GM19023 (cell line): ENCODE results near the gene ADAM11.
"Not testable (repeated sequence)": the region's sequence is repeated elsewhere in the genome, so short reads cannot be mapped to it uniquely, and the experiment has no call there.

Experiments
- ATAC-seq: cut with Tn5 transposase; IDR thresholded peaks from one replicate; pipeline ENCODE4 v1.9.1; 2021; ENCODE audit warnings: mild to moderate bottlenecking, moderate library complexity; ENCODE audit not compliant: unreplicated experiment

ADAM11 gene

DNA sequence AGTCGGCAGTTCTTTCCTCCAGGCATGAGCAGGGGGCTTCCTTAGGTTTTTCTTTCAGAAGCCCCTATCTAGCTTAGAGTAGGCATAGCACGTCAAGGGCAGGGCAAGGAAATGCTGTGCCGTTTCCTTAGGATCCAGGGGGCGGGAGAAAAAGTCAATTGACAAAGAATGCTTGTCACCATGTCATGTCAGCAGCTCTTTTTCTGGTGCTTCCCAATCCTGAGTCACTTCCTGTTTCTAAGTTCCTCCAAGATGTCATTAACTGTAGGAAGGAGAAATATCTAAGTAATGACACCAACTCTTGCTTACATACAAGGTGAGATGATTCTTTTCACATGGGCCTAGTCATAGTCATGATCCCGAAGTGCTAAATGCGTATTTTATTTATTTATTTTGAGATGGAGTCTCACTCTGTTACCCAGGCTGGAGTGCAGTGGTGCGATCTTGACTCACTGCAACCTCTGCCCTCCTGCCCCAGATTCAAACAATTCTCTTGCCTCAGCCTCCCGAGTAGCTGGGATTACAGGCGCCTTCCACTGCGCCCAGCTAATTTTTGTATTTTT is 36.1 kb downstream of the ADAM11 start:
- no peak for ATAC-seq

DNA sequence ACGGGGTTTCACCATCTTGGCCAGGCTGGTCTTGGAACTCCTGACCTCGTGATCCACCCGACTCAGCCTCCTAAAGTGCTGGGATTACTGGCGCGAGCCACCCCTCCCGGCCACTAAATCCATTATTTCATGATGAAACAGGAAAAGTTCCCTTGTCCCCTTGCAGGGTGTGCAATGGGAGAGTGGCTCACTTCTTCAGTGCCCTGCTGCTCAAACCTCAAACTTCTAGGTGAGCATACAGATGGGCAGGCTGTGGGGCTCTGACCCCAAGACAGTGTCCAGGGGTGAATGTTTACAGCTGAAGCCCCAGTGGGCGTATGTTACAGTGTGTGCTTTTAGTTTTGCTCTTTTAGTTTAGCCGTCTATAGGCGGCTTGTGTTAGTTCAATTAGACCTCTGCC is 36.6 kb downstream of the ADAM11 start:
- no peak for ATAC-seq

DNA sequence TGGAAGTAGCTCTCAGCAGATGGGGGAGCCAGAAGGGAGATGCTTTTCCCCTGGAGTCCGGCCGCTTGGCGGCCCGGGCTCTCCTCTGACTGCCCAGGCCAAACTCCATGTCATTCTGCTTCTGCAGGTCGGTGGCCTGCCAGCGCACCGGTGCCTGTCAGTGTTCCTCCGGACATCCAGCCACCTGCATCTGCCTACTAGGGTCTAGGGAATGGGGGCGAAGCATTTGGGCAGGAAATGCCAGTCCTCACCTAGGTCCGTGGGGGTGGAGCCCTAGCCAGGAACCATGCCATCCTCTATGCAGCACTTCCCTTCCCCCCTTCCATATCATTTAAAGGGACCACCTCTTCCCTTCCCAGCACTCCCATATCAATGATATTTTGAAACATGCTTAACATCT is 37.1 kb downstream of the ADAM11 start:
- no peak for ATAC-seq

DNA sequence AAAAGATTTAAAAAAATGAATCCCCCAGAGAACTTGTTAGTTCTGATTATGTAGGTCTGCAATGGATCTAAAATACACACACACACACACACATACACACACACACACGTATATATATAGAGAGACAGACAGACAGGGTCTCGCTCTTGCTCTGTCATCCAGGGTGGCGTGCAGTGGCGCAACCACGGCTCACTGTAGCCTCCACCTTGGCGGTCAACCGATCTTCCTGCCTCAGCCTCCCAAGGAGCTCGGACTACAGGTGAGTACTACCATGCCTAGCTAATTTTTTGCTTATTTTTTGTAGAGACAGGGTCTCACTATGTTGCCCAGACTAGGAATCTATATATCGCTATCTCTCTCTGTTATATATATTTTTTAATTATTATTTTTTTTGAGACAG is 37.9 kb downstream of the ADAM11 start:
- no peak for ATAC-seq

DNA sequence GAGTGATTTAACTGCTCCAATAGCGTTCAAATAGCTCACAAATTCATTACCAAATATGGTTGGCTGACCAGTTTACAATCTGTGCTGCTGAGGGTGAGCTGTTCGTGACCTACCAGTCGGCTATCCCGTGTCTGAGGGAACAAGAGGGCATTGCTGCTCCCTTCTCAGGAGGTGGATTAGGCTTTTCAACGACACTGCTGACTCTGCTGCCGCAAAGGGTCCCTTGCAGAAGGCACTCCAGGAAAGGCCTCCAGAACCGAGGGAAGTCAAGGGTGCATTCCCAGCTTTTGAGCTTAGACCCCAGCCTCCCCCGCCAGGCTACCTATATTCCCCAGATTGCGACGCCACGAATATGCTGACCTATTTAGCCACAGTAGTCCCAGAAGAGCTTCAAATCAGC is 39.0 kb downstream of the ADAM11 start:
- ATAC-seq: no peak

DNA sequence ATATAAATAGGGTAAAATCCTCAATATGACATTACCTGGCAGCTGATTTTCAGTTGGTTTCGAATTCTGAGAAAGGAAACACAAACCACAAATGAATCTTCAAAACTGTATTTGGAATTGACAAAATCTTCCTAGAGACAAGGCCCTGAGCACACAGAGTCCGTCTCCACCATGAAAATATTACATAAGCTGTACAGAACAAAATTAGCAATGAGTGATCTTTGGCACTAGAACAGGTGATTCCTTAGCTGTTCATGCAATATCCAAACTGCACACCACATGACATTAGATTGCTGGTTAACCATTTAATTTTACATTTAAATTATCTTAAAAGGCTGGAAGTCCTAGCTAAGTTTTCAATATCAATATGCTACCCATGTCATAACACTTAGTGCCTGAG is 39.6 kb downstream of the ADAM11 start:
- no peak for ATAC-seq

DNA sequence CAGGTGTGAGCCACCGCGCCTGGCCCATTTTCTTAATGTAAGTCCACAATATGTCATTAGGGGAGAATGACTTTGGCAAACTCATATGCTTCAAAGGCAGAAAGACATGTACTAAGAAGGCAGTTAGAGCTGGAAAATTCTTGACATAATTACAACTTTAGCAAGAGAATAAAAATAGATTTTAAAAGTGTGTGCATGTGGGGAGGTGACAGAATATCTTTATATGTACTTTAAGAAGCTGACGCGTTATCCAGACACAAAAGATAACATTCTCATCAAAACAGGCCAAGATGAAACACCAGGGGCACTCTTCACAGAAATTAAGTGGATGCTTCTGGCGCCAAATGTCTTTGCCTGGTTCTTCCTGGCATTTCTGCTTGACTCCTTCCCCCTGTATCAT is 43.1 kb downstream of the ADAM11 start:
- ATAC-seq: no peak

DNA sequence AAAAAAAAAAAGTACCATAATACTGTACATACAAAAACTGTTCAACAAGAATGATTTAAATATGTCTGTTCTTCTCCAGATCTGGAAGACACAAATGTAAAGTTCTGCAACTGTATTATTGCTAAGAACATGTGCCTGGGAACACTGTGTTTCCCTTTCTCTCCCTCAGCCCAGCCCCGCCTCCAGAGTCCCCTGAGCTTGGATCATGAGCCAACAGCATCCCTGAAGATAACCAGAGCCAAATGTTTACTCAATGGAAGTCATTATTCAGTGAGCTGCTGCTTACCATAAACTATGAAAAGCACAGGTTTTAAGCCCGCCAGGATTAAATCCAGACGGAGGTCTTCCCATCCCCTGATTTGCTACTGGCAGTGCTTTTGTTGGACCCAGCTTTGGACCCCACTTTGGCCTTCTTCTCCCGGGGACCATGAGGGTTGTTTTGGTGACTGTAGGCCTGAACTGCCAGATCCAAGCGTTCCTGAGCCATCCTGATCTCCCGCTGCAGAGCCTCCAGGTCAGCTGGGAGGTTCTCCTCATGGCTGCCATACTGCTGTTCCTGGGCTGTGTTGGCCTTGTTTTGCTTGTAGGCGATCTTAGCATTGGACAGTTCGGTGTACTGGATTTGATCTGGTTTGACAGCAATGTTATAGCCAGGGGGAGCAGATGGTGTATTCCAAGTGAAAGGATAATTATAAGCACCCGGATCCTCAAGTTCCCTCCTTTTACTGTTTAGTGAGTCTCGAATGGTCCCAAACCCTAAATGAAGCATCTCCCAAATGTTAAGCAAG is 45.7 kb downstream of the ADAM11 start:
- no peak for ATAC-seq

DNA sequence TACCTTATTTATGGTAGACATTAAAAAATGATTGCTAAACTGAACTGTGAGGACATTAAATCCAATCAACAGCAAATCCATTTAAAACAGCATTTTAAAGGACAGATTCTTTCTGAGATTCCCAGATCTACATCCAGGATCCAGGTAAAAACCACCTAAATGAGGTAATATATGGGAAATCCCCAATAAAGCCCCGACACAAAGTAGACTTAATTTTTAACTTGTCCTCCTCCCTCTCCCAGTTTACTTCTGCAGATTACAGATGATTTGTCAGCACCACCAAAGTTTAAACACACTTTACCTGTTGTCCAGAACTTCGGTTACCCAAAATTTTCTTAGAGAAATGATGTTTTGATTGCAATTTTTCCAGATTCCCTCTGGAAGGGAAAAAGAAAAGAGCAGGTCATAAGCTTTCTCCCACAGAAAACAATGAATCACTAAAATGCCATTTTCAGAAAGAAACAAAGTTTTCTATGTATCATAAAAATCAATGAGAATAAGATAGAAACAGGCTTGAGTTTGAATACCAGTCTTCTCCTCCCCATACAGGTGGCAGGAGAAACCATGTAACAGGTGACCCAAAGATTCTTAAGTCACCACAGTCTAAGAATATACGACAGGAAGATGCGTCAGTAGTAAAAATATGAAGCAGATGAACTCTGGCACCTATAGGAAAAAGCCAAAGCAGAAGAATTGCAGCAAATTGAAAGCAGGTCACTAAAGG is 48.5 kb downstream of the ADAM11 start:
- no peak for ATAC-seq

DNA sequence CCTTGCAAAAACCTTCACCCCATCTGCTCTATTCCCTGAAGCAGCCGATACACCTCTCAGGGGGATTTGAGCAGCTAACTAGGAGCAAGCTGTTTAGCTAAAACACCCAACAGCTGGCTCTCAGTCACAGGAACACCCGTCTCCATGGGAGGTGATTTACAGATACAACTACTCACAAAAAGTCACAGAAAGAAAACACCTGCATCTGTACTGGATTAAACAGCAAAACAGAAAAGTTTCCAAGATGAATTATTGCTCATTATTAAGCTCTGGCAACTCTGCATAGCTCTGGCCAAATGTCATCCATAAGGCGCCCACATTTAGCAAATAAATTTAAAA is 49.0 kb downstream of the ADAM11 start:
- ATAC-seq: no peak

DNA sequence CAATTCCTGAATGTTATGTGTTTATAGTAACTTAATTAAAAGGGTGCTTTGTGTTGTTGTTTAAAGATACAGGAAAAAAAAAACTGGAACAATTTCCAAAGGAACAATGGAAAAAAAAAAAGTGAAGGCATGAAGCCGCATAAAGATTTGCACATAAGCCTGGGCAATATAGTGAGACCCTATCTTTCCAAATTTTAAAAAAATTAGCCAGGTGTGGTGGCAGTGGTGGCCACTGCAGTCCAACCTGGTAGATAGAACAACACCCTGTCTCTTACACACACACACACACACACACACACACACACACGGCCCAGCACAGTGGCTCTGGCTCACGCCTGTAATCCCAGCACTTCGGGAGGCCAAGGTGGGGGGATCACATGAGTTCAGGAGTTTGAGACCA is 49.4 kb downstream of the ADAM11 start:
- ATAC-seq: no peak

DNA sequence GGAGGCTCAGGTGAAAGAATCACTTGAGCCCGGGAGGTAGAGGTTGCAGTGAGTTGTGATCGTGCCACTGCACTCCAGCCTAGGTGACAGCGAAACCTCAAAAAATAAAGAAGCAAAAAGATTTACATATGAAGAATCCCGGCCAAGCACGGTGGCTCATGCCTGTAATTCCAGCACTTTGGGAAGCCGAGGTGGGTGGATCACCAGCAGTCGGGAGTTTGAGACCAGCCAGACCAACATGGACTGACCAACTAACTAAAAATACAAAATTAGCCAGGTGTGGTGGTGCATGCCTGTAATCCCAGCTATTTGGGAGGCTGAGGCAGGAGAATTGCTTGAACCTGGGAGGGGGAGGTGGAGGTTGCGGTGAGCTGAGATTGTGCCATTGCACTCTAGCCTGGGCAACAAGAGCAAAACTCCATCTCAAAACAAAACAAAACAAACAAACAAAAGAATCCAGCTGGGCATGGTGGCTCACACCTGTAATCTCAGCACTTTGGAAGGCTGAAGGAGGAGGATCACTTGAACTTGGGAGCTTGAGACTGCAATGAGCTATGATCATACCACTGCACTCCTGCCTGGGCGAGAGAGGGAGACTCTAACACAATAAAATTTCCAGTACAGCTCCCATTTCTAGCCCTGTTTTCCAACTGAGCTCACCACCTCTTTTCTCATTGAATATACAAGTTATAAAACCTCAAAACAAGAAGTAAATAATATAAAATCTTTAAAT is 50.0 kb downstream of the ADAM11 start:
- not testable (repeated sequence) for ATAC-seq

DNA sequence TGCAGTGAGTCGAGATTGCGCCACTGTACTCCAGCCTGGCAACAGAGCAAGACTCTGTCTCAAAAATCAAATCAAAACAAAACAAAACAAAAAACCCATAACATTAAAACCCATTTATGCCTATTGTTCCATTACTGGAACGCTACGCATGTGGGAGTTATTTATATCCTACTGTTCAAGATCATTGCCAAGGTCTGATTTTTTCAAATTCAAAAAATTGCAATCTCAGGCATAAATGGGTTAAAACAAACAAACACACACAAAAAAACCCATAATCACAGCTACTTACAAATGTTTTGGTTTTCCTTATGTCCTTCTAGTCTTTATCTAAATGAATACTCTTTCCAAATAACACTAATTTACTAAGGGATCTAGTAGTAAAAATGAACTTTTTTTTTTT is 53.5 kb downstream of the ADAM11 start:
- ATAC-seq: no peak

DNA sequence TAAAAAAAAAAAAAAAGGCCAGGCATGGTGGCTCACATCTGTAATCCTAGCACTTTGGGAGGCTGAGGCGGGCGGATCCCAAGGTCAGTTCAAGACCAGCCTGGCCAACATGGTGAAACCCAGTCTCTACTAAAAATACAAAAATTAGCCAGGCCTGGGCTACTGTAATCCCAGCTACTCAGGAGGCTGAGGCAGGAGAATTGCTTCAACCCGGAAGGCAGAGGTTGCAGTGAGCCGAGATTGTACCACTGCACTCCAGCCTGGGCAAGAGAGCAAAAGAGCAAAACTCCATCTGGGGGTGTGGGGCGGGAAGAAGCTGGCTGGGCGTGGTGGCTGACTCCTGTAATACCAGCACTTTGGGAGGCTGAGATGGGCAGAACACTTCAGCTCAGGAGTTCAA is 59.7 kb downstream of the ADAM11 start:
- ATAC-seq: not testable (repeated sequence)

DNA sequence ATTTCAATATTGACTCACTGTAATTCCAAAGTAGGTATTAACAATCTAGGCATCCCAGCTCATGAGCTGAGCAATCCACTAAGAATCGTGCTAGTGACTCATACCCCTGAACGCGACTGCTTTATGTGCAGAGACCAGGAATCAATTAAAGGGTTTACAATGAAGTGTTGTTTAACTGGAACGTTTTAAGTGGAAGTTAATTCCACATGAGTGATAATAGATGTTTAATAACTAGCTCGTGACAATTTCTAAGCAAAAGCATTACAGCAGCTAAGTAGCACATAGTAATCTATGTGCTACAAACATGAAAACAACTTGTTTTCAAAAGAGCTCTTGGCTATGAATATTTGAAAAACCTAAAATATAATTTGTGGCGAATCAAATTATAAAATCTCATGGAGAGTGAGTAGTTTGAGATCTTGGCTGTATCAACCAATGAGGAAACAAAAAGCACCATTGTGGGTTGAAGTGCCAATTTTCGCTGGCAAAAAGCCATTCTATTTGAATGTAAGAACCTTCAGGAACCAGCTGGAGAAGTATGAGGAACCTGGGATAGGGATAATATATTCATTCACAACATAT is 61.9 kb downstream of the ADAM11 start:
- ATAC-seq: no peak

DNA sequence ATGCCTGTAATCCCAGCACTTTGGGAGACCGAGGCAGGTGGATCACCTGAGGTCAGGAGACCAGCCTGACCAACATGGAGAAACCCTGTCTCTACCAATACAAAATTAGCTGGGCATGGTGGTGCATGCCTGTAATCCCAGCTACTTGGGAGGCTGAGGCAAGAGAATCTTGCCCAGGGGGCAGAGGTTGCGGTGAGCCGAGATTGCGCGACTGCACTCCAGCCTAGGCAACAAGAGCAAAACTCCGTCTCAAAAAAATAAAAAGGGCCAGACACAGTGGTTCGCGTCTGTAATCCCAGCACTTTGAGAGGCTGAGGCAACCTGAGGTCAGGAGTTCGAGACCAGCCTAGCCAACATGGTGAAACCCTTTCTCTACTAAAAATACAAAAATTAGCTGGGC is 66.4 kb downstream of the ADAM11 start:
- ATAC-seq: not testable (repeated sequence)

DNA sequence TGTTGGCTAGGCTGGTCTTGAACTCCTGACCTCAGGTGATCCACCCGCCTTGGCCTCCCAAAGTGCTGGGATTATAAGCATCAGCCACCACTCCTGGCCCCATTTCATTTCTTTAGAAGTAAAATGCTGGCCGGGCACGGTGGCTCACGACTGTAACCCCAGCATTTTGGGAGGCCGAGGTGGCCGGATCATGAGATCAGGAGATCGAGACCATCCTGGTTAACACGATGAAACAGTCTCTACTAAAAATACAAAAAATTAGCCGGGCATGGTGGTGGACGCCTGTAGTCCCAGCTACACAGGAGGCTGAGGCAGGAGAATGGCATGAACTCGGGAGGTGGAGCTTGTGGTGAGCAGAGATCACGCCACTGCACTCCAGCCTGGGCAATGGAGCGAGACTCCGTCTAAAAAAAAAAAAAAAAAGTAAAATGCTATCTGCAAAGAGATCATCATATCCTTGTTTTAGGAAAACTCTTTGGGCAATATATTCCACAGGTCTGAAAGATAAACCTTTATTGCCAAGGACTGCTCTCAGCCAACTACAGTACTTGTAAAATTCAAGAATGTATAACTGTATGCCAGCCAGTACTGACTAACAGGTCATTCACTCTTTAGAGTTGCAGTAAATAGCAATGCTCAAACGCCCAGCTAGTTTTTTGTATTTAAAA is 67.5 kb downstream of the ADAM11 start:
- no peak for ATAC-seq

DNA sequence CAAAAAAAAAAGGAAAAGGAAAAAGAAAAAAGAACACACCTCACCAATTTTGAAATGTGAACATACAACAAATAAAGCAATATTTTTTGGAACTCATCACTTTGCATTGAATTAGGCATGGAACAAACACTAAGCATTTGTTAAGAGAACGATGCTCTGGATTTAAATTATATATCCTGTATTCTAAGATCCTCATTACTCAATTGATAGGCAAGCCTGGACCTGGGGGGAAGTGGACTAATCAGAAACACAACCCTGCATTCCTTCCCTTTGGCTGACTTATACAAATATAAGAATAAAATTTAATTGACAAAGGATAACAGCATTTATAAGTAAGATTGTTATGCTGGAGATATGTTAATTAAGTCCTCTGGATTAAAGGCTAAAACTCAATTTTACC is 69.1 kb downstream of the ADAM11 start:
- no peak for ATAC-seq

DNA sequence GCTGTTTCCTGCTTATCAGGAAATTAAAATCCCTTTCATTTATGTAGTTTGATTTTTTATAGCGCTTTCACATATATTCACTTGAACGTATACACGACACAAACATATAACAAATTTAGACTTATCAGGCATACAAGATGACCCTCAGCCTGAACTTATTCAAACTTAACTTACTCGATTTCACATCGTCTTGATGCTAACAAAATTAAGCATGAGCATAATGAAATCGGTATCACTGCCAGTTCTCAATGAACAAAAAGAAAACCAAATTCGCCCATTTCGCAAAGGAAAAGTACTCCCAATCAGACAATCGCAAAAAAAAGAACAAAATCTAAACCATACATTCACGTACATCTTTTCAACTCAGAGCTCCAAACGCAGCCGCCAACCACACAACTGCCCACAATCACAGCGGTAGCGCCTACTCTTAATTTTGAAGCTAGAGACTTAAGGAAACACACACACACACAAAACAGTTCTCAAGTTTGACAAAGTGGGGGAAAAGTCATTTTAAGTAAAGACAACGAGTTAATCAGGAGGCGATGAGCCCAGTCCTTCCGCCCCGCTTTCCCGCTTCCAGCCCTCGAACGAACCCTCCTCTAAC is 70.2 kb downstream of the ADAM11 start:
- no peak for ATAC-seq
